ENCODE results near the gene CGA.

DNA sequence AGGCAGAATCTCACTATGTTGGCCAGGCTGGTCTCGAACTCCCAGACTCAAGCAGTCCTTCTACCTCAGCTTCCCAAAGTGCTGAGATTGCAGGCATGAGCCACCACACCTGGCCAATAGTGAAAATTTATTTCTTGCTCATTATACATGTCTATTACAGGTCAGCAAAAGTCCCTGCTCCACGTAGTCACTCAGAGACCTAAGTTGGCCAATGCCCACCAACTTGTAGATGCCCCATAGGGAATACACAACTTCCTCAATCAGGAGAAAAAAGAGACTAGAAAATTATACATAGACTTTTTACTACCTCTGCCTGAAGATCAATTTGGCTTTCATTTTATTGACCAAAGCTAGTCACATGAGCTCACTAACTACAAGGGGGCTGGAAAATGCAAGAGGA lies 22.0 kb upstream of the CGA start:
- TF ChIP-seq, protein P1, sequence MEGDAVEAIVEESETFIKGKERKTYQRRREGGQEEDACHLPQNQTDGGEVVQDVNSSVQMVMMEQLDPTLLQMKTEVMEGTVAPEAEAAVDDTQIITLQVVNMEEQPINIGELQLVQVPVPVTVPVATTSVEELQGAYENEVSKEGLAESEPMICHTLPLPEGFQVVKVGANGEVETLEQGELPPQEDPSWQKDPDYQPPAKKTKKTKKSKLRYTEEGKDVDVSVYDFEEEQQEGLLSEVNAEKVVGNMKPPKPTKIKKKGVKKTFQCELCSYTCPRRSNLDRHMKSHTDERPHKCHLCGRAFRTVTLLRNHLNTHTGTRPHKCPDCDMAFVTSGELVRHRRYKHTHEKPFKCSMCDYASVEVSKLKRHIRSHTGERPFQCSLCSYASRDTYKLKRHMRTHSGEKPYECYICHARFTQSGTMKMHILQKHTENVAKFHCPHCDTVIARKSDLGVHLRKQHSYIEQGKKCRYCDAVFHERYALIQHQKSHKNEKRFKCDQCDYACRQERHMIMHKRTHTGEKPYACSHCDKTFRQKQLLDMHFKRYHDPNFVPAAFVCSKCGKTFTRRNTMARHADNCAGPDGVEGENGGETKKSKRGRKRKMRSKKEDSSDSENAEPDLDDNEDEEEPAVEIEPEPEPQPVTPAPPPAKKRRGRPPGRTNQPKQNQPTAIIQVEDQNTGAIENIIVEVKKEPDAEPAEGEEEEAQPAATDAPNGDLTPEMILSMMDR (tag by site-specific recombination; IDR thresholded peaks at IDR 0.05): no peak
- TF ChIP-seq ZNF16 (tag by site-specific recombination; IDR thresholded peaks at IDR 0.05; ENCODE audit: low read depth) (no peak), ZIC2 (tag by site-specific recombination; IDR thresholded peaks at IDR 0.05) (no peak), ZNF664 (tag by site-specific recombination; IDR thresholded peaks at IDR 0.05) (no peak), YY1 (tag by site-specific recombination; IDR thresholded peaks at IDR 0.05) (no peak), ZBTB7A (tag by site-specific recombination; IDR thresholded peaks at IDR 0.05; ENCODE audit: low read depth) (no peak)
- TF ChIP-seq, protein P2, sequence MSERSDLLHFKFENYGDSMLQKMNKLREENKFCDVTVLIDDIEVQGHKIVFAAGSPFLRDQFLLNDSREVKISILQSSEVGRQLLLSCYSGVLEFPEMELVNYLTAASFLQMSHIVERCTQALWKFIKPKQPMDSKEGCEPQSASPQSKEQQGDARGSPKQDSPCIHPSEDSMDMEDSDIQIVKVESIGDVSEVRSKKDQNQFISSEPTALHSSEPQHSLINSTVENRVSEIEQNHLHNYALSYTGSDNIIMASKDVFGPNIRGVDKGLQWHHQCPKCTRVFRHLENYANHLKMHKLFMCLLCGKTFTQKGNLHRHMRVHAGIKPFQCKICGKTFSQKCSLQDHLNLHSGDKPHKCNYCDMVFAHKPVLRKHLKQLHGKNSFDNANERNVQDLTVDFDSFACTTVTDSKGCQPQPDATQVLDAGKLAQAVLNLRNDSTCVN (tag by site-specific recombination; optimal IDR thresholded peaks at IDR 0.05): no peak
- TF ChIP-seq, protein P3, sequence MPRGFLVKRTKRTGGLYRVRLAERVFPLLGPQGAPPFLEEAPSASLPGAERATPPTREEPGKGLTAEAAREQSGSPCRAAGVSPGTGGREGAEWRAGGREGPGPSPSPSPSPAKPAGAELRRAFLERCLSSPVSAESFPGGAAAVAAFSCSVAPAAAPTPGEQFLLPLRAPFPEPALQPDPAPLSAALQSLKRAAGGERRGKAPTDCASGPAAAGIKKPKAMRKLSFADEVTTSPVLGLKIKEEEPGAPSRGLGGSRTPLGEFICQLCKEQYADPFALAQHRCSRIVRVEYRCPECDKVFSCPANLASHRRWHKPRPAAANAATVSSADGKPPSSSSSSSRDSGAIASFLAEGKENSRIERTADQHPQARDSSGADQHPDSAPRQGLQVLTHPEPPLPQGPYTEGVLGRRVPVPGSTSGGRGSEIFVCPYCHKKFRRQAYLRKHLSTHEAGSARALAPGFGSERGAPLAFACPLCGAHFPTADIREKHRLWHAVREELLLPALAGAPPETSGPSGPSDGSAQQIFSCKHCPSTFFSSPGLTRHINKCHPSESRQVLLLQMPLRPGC (tag by site-specific recombination; IDR thresholded peaks at IDR 0.05): no peak
- TF ChIP-seq, protein P4, sequence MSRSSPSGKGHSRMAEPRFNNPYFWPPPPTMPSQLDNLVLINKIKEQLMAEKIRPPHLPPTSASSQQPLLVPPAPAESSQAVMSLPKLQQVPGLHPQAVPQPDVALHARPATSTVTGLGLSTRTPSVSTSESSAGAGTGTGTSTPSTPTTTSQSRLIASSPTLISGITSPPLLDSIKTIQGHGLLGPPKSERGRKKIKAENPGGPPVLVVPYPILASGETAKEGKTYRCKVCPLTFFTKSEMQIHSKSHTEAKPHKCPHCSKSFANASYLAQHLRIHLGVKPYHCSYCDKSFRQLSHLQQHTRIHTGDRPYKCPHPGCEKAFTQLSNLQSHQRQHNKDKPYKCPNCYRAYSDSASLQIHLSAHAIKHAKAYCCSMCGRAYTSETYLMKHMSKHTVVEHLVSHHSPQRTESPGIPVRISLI (tag by site-specific recombination; IDR thresholded peaks at IDR 0.05): no peak
